ENCODE data around the gene SPATS2.
"Not testable (repeated sequence)": the region's sequence is repeated elsewhere in the genome, so short reads cannot be mapped to it uniquely, and the experiment has no call there.

SPATS2 gene

DNA sequence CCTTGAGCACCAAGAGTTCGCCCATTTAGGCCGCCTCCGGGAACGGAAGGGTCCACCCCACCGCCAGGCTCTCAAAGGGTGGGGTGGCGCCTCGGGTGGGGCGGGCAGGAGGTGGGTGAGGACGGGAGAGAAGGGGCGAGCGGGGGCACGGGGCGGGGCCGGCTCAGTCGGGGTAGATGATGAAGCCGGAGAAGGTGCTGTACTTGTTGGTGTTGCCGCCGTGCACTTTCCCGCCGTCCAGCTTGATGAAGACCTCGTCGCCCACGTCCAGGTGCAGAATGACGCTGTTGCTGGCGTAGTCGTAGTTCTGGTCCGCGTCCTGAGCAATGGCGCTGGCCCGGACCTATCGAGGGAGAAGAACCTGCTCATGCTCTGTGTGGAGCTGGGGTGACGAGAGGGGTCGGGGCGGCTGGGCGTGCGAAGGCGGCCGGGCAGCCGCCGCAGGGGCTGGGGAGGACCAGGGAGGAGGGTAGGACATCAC lies 34.3 kb upstream of the SPATS2 start:
- no peak for DNase-seq (ENCODE audit: extremely low read depth, low read depth)

DNA sequence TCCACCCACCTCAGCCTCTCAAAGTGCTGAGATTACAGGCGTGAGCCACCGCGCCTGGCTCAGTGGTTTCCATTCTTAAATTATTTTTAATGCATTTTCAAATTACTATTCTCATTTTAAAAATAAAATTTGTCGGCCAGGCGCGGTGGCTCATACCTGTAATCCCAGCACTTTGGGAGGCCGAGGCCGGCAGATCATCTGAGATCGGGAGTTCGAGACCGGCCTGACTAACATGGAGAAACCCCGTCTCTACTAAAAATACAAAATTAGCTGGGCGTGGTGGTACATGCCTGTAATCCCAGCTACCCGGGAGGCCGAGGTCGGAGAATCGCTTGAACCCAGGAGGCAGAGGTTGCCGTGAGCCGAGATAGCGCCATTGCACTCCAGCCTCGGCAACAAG lies 33.5 kb upstream of the SPATS2 start:
- not testable (repeated sequence) for DNase-seq (ENCODE audit: extremely low read depth, low read depth)

More for the DNA sequence above, 34.3 kb upstream of the SPATS2 start:
- TF ChIP-seq, protein P1, sequence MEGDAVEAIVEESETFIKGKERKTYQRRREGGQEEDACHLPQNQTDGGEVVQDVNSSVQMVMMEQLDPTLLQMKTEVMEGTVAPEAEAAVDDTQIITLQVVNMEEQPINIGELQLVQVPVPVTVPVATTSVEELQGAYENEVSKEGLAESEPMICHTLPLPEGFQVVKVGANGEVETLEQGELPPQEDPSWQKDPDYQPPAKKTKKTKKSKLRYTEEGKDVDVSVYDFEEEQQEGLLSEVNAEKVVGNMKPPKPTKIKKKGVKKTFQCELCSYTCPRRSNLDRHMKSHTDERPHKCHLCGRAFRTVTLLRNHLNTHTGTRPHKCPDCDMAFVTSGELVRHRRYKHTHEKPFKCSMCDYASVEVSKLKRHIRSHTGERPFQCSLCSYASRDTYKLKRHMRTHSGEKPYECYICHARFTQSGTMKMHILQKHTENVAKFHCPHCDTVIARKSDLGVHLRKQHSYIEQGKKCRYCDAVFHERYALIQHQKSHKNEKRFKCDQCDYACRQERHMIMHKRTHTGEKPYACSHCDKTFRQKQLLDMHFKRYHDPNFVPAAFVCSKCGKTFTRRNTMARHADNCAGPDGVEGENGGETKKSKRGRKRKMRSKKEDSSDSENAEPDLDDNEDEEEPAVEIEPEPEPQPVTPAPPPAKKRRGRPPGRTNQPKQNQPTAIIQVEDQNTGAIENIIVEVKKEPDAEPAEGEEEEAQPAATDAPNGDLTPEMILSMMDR (IDR thresholded peaks at IDR 0.05; ENCODE audit: low read depth, low read length), result no peak

DNA sequence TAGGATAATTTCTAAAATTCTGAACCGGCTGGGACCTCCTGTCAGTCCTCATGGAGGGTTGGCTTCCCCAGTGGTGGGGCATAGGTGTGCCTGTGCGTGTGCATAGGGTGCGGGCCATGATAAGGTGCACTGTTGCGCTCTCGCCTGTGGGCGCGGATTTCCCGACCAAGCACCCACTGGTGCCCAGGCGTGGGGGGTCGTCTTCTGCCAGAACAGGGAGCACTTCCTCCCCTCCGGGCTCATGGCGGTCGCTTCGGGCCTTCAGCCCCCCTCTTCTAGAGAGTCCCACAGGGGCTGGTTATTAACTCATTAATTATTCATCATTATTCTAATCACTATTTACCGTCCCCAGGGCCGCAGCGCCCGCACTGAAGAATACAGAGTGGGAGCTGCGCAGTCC lies 33.0 kb upstream of the SPATS2 start:
- DNase-seq (ENCODE audit: extremely low read depth, low read depth), result no peak
- TF ChIP-seq, protein P1 (IDR thresholded peaks at IDR 0.05; ENCODE audit: low read depth, low read length), result no peak

DNA sequence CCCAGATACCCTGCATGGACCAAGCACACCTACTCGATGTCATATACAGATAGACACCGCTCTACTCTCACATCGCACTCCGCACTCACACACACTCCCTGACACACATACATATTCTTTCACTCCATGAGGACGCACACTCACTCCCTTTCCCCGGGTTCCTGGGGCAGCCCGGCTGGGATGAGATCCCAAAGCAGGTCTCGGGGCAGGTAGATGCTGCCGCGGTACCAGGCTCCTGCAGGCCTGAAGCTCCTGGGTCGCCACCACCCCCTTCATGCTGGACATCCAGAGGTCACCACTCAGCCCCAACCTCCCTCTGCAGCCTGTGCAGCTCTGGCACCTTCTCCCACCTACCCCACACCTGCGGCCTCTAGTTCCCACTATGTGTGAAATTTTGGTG lies 32.6 kb upstream of the SPATS2 start:
- TF ChIP-seq, protein P1 (IDR thresholded peaks at IDR 0.05; ENCODE audit: low read depth, low read length), result no peak
- DNase-seq (ENCODE audit: extremely low read depth, low read depth), result no peak

DNA sequence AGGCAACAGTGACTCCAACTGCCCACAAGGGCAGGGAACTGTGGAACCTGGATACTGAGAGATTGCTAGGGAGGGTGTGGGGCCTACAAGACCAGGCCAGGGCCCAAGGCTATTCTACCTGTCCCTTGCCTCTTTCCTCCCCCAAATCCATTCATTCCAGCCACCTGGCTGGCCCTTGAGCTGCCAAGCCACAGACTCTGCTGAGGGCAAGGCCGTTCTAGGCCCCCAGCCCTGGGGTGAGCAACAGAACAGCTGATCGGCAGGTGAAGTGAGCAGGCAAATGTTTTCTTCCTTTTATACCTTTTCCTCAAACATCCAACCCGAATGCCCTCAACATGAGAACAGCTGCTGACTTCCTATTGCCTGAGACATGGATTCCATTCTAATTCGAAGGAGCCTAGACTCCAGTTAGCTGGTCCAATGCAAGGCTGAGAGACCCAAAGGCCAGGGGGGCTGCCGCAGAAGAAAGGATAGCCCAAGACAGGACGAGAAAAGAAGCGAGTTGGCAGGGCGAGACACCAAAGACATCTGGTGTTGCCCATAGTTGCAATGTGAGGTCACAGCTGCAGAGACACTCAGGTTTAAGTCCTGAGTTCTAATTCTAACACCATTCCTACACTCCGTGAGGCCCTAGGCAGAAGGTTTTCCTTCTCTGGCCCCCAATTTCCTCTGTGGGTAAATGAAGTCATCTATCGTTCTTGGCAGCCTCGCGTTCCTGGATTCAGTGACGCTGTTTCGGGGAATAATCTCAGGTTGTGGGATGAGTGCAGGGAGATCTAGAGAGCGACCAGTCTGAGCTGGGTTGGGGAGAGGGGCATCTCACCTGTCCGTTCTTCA lies 31.9 kb upstream of the SPATS2 start:
- TF ChIP-seq, protein P1 (IDR thresholded peaks at IDR 0.05; ENCODE audit: low read depth, low read length), result no peak

DNA sequence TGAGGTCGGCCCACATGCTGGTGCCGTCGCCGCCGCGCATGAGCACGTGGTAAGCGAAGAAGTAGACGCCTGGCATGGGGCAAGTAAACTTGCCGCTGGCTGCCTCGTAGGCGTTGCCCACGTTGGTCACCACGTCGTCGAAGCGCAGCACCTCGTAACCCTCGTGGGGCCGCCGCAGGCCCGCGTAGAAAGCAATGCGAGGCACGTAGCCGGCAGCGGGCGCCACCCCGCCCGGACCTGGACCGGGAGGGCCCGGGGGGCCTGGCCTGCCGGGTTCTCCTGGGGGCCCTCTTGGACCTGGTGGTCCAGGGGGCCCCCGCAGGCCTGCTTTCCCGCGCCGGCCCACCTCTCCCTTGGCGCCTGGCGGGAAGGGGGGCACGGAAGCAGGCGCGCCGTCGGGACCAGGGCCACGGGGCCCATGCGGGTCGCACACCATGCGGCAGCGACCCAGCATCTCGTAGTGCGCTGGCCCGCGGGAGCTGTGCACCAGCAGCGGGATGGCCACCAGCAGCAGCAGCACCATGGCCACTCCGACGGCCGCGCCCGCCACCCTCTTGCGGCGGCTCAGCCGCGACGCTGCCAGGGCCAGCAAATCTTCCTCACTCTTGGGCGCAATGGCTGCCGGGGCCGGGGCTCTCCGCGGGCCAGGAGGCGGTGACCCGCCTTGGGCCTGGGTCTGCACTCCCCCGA lies 31.2 kb upstream of the SPATS2 start:
- TF ChIP-seq, protein P1 (IDR thresholded peaks at IDR 0.05; ENCODE audit: low read depth, low read length), result no peak
- no peak for DNase-seq (ENCODE audit: extremely low read depth, low read depth)

More for the DNA sequence above, 31.9 kb upstream of the SPATS2 start:
- no peak for DNase-seq (ENCODE audit: extremely low read depth, low read depth)

DNA sequence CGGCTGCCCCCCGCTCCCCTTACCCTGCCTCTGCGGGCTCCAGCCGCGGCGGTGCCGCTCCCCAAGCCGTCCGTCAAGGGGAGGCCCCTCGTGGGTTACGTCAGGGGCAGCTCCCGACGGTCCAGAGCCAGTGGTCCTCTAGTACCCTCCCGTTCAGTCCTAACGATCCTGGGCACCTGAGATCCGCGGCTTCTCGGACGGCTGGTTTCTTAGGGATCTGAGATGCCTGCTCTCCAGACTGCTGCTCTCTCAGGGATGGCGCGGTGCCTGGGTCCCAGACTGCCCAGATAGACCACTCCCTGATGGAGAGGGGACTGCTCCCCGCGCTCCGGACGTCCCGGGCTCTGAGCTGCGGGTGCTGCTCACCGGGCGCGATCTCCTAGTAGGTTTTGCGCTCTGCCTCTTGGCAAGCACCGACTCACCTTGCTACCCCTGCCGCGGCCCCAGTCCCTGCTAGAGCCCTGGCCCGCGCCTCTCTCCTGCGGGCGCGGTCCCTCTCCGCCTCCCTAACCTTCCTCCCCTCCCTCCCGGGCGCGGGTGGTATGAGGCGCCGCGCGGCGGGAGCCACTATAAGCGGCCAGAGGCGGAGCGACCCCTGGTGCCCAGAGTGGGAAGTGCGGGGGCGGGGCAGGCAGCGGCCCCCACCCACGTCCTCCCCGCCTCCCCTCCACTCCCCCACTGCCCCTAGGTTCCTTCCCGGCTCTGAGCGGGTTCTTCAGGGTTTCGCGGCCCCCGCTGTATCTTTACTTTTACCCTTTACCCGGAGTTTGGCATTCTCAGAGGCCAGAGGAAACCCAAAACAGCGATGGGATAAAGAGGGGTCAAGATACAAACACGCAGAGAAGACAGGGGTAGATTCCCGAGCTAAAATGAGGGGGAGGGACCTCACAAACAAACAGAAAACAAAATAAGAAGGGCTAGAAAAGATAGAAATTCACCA lies 30.3 kb upstream of the SPATS2 start, which contains the start of gene C1QL4:
Gene C1QL4 (minus strand): TSS at position 544 of the 940 bp plus-strand sequence. CDS start 711 bp downstream, outside the sequence.
- TF ChIP-seq, protein P1 (IDR thresholded peaks at IDR 0.05; ENCODE audit: low read depth, low read length), result peak; percentile 84
- no peak for DNase-seq (ENCODE audit: extremely low read depth, low read depth)
